Measurements from ENCODE around the gene C22orf39.

C22orf39 gene, protein sequence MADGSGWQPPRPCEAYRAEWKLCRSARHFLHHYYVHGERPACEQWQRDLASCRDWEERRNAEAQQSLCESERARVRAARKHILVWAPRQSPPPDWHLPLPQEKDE

DNA sequence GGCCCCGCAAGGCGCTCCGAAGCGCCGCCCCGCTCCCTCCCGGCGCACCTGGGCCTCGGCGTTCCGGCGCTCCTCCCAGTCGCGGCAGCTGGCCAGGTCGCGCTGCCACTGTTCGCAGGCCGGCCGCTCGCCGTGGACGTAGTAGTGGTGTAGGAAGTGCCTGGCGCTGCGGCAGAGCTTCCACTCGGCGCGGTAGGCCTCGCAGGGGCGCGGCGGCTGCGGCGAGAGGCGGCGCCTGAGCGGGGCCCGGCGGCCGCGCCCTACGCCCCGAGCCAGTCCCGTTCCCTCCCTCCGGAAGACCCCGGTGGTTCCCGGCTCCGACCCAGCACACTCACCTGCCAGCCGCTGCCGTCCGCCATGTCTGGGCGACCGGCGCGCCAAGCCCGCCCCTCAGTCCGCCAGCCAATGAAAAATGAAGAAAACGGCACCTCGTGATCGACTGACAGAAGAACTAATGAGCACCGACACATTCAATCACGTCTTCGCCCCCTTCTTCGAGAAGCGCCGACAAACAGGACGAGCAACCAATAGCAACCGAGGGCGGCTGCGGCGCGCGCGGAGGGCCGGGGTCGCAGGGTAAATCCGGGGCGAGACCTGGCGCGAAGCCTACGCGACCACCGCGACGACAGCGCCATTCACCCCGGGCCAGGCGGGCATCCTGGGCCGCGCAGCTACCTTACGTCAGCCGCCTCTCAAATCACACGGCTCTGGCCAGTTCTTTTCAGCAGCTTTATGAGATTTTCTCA is at the start of gene C22orf39:
C22orf39 (minus strand) TSS at position 382 of the 746 bp plus-strand sequence; CDS start at position 359, 23 bp downstream.
- TF ChIP-seq, protein P1, sequence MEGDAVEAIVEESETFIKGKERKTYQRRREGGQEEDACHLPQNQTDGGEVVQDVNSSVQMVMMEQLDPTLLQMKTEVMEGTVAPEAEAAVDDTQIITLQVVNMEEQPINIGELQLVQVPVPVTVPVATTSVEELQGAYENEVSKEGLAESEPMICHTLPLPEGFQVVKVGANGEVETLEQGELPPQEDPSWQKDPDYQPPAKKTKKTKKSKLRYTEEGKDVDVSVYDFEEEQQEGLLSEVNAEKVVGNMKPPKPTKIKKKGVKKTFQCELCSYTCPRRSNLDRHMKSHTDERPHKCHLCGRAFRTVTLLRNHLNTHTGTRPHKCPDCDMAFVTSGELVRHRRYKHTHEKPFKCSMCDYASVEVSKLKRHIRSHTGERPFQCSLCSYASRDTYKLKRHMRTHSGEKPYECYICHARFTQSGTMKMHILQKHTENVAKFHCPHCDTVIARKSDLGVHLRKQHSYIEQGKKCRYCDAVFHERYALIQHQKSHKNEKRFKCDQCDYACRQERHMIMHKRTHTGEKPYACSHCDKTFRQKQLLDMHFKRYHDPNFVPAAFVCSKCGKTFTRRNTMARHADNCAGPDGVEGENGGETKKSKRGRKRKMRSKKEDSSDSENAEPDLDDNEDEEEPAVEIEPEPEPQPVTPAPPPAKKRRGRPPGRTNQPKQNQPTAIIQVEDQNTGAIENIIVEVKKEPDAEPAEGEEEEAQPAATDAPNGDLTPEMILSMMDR (IDR thresholded peaks at IDR 0.05; ENCODE audit: insufficient read depth, low read depth, low read length, missing control alignments) = no peak
- peak; percentile 95 for DNase-seq (ENCODE audit: low read depth)
- peak within 1 kb of the TSS; percentile 72 for H3K4me3 ChIP-seq (ENCODE audit: low read depth, low read length)

DNA sequence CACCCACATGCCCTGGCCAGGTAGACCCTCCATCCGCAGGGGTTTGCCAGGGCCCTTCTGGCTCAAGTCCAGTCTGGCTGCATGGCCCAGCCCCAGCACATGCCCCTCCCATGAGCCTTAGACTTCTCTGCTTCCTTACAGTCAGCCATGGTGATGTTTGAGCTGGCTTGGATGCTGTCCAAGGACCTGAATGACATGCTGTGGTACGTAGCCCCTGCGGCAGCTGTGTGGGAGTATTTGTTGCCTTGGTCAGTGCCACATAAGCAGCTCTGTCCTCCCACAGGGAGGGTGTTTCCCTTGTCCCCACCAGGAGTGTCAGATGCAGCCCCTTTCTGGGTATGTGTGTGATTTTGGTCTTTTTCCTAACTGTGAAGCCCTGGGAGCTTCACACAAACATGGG is 49.7 kb upstream of the C22orf39 start:
- TF ChIP-seq, protein P1 (IDR thresholded peaks at IDR 0.05; ENCODE audit: insufficient read depth, low read depth, low read length, missing control alignments) = no peak
- DNase-seq (ENCODE audit: low read depth) = no peak
- H3K4me3 ChIP-seq (ENCODE audit: low read depth, low read length) = no peak overlapping the region

DNA sequence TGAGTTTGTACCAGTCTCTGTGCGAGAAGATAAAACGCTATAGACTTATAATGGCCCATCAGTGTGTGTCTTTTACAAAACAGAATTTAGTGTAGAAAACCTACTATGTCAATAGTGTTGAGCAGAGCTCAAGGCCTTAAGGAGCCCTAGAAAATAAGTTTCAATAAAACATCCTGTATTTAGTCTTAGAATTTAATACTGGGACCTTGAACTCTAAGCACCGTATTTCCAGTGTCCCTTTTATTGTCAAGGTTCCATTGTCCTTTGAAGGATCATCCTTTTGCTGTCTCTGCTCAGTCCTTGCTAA is 48.8 kb upstream of the C22orf39 start:
- DNase-seq (ENCODE audit: low read depth) = no peak
- TF ChIP-seq, protein P1 (IDR thresholded peaks at IDR 0.05; ENCODE audit: insufficient read depth, low read depth, low read length, missing control alignments) = no peak

DNA sequence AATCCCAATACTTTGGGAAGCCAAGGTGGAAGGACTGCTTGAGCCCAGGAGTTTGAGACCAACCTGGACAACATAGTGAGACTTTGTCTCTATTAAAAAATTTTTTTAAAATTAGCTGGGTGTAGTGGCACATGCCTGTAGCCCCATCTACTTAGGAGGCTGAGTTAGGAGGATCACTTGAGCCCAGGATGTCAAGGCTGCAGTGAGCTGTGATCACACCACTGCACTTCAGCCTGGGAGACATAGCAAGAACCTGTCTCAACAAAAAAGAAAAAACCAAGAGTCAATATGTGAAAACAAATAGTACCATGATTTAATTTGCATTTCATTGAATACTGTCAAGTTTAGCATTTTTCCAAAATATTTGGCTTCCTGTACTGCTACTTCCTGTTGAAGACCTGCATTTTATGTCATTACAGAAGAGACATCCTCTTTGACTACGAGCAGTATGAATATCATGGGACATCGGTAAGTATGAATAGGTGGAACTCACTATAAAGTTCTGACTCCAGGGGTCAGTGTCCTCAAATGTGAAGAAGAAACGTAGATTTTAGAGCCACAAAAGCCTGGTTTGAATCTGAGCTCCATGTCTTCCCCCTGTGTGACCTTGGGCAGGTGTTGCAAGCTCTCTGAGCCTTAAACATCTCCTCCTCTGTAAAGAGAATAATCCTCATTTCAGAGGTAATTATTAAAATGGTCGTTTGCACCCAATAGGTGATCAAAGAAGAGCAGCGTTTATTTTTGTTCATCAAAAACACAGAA is 48.2 kb upstream of the C22orf39 start:
- TF ChIP-seq, protein P1 (IDR thresholded peaks at IDR 0.05; ENCODE audit: insufficient read depth, low read depth, low read length, missing control alignments) = no peak
- no peak for DNase-seq (ENCODE audit: low read depth)
- no peak overlapping the region for H3K4me3 ChIP-seq (ENCODE audit: low read depth, low read length)

More for the DNA sequence above, 48.8 kb upstream of the C22orf39 start:
- no peak overlapping the region for H3K4me3 ChIP-seq (ENCODE audit: low read depth, low read length)

DNA sequence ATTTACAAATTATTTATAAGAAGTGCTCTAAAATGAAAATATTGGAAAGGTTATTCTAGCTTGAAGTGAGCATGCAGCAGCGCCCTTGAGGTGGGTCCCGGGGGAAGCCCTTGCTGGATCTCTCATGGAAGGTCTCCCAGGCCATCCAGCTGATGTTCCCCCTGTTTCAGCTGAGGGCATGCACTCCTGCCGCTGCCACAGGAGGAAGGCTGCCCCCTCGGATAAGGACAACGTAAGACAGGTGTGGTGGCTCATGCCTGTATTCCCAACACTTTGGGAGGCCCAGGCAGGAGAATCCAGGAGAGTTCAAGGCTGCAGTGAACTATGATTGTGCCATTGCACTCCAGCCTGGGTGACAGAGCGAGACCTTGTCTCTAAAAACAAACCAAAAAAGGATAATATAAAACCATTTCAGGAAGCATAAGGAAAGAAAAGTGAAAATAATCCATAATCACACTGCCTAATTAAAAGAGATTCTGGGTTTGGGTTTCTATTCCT is 47.2 kb upstream of the C22orf39 start:
- TF ChIP-seq, protein P1 (IDR thresholded peaks at IDR 0.05; ENCODE audit: insufficient read depth, low read depth, low read length, missing control alignments) = no peak
- H3K4me3 ChIP-seq (ENCODE audit: low read depth, low read length) = no peak overlapping the region
- DNase-seq (ENCODE audit: low read depth) = no peak

DNA sequence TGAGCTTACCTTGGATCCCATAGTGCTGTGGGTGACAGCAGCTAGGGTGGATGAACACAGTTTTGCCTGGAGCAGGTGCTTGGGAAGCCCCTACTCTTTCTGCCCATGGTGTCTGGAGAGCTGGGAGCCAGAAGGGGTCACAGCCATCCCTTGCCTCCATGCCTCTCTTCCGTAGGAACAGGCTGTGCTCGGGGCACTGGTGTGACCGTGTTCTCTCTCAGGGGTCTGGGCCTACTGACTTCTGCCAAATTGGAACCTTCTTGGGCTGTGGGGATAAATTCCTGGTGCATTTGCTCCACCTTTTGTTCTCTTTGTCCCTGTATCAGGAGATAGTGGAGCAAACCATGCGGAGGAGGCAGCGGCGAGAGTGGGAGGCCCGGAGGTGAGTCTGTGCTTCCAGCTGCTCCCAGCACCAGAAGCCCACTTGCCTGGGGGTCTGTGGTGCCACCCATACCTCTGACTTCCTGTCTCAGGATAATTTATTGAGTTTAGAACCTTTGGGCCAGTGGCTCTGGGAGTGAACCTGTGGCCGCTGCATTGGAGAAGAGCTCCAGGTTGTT is 46.6 kb upstream of the C22orf39 start:
- no peak for DNase-seq (ENCODE audit: low read depth)
- TF ChIP-seq, protein P1 (IDR thresholded peaks at IDR 0.05; ENCODE audit: insufficient read depth, low read depth, low read length, missing control alignments) = no peak

More for the DNA sequence above, 46.6 kb upstream of the C22orf39 start:
- H3K4me3 ChIP-seq (ENCODE audit: low read depth, low read length) = no peak overlapping the region

All from GM12865 (cell line).